Testis (tissue), 3 donors: ENCODE measurements around the gene TPO. TPM values are rescaled to one million over a fixed set of nuclear protein-coding genes. Genes with fewer than 3 reads are reported as not detected.
"Not testable (repeated sequence)": the region's sequence is repeated elsewhere in the genome, so short reads cannot be mapped to it uniquely, and the experiment has no call there.

Source experiments
- DNase-seq: peaks from one replicate; pipeline ENCODE4 v3.0.0-alpha.2; 2019
- H3K27ac ChIP-seq, 2 donors: fragments of 200-600 bp; sonication (generic); one replicate each; pipeline ENCODE4 v1.5.1; 2019
- H3K27me3 ChIP-seq: fragments of 200-600 bp; sonication (generic); one replicate; pipeline ENCODE4 v1.5.1; 2019
- H3K36me3 ChIP-seq: fragments of 200-600 bp; sonication (generic); one replicate; pipeline ENCODE4 v1.5.1; 2017; ENCODE audit warnings: low read depth; ENCODE audit errors: missing control alignments
- H3K4me1 ChIP-seq: fragments of 200-600 bp; sonication (generic); one replicate; pipeline ENCODE4 v1.5.1; 2019
- H3K4me3 ChIP-seq, 2 donors: fragments of 200-600 bp; sonication (generic); one replicate each; pipeline ENCODE4 v1.5.1; 2017 to 2019
- H3K9me3 ChIP-seq: fragments of 200-600 bp; sonication (generic); one replicate; pipeline ENCODE4 v1.5.1; 2017
- POLR2A ChIP-seq: fragments of 450-650 bp; IDR thresholded peaks from one replicate; pipeline ENCODE4 v1.6.1; 2017; ENCODE audit warnings: antibody characterized with exemption, mild to moderate bottlenecking, moderate library complexity
- WGBS, 2 donors: methylation state at CpG; one replicate each; pipeline ENCODE4 v1.1.5; 2018; 5-methylcytosine and 5-hydroxymethylcytosine counted together
- intact Hi-C: fragments of 100-400 bp; cut with DNase I; formaldehyde crosslinking; loops from one replicate; pipeline ENCODE4 v1.15.1; 2023; ENCODE audit warnings: low total_unique reads
- polyA plus RNA-seq: library from polyadenylated mRNA; stranded (reverse); fragments of 350-450 nt; fragmentation: Illumina TruSeq; extraction: RNeasy Lipid Tissue Mini Kit (QIAGEN cat#74804); gene quantifications from one replicate; pipeline ENCODE4 v1.2.3, GENCODE V29; 2014; ENCODE audit warnings: low read depth, low replicate concordance; ENCODE audit not compliant: insufficient read depth
- total RNA-seq, 2 donors: library from RNA; depleted of rRNA; stranded (reverse); fragments of >200 nt; gene quantifications; one replicate each; pipeline ENCODE4 v1.2.3, GENCODE V29; 2016
- TF ChIP-seq, protein P1 (sequence below), 3 experiments: fragments of 450-650 bp in 2 of 3; fragments of 200-600 bp in 1 of 3; sonication (generic) in 1 of 3; IDR thresholded peaks; one replicate each; pipeline ENCODE4 v1.5.1; 2016 to 2019; ENCODE audit warnings: antibody characterized with exemption in 3 of 3, mild to moderate bottlenecking in 2 of 3, moderate library complexity in 1 of 3

Gene TPO
- total and polyA plus RNA-seq, 3 donors from 2014 or later, result 2.9 to 5.6 (median 2.9) TPM

DNA sequence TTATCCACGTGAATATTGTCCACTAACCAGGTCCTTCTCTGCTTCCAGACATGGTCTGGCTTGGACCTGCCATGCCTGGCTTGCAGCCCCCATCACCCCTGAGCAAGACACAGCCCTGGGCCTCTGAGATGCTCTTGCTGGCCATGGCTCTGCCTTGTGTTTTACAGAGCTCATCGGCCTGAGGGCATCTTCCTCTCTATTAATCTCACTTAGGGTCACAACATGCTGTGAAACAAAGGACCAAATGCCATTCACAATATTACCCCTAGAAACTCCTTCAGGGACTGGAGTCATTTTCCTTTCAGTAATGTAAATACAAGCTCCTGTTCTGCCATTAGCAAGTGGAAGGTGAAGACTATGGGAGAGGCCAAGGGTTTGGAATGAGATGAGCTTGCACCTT, 6.8 kb upstream of the TPO start:
- Histone ChIP-seq H3K36me3 (no peaks in the 10 kb centered on the region), H3K27me3 (no peaks in the 10 kb centered on the region), H3K4me3 (no peak overlapping the region), H3K9me3 (no peaks in the 10 kb centered on the region), H3K4me1 (no peaks in the 10 kb centered on the region), H3K27ac (no peak overlapping the region)
- 71 to 90% methylated on average over 2 of the region's 2 CpGs for WGBS, 2 donors
- no peak for TF ChIP-seq POLR2A
- TF ChIP-seq, protein P1, sequence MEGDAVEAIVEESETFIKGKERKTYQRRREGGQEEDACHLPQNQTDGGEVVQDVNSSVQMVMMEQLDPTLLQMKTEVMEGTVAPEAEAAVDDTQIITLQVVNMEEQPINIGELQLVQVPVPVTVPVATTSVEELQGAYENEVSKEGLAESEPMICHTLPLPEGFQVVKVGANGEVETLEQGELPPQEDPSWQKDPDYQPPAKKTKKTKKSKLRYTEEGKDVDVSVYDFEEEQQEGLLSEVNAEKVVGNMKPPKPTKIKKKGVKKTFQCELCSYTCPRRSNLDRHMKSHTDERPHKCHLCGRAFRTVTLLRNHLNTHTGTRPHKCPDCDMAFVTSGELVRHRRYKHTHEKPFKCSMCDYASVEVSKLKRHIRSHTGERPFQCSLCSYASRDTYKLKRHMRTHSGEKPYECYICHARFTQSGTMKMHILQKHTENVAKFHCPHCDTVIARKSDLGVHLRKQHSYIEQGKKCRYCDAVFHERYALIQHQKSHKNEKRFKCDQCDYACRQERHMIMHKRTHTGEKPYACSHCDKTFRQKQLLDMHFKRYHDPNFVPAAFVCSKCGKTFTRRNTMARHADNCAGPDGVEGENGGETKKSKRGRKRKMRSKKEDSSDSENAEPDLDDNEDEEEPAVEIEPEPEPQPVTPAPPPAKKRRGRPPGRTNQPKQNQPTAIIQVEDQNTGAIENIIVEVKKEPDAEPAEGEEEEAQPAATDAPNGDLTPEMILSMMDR (IDR thresholded peaks at IDR 0.05), result no peak
- intact Hi-C loops, result no loop called here
- no peak for DNase-seq

DNA sequence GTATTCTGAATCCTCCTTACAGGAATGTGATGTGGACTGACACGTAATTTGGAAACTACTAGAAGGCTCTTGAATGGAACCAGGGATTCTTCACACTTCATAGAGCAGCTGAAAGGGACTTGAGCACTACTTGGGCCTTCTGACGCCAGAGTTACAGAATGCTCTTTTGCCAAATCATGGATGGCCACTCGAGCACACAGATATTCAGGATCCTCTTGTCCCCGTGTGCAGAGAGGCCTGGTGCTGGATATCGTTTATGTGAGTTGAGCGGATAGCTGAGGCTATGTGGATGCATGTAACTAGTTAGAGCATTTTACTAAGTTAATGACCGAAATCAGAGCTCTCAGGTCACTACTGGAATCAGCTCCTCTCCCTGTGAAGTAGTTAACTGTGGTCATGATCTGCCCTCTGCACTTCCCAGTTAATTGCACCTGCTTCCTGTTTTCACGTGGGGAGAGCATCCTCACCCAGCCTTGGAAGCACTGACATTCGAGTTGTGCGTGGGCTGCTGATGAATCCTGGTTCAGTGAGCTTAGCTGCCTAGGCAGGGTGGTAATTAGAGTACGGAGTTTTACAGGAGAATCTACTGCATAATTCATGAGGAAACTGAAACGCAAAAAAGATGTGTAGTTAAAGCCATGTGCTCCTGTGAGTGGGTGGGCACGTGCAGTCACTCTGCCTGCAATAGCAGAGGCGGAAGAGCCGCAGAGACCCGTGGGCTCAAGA, 5.2 kb upstream of the TPO start:
- DNase-seq, result no peak
- no peaks in the 10 kb centered on the region for H3K9me3 ChIP-seq
- 81 to 83% methylated on average over 16 of the region's 16 CpGs for WGBS, 2 donors
- intact Hi-C loops, result no loop called here
- no peaks in the 10 kb centered on the region for H3K27me3 ChIP-seq
- no peaks in the 10 kb centered on the region for H3K36me3 ChIP-seq
- H3K27ac ChIP-seq, result no peak overlapping the region
- no peak overlapping the region for H3K4me3 ChIP-seq
- no peak for TF ChIP-seq POLR2A
- TF ChIP-seq, protein P1 (IDR thresholded peaks at IDR 0.05), result no peak
- no peaks in the 10 kb centered on the region for H3K4me1 ChIP-seq

DNA sequence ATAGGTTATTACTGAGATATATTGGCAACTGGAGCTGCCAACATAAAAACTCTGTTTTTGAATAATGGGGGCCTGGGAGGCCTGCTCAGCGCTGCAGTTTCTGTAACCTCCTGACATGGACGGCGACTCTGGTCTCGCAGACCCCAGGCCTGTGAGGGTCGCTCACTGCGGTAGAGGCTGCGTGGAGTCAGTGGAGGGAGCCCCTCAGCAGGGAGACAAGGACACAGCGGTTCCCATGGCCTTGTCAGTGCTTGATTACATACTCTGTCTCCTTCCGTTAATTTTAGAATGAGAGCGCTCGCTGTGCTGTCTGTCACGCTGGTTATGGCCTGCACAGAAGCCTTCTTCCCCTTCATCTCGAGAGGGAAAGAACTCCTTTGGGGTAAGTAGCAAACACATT, 858 bp downstream of the TPO start:
- no peak for DNase-seq
- Histone ChIP-seq H3K9me3 (no peaks in the 10 kb centered on the region), H3K36me3 (no peaks in the 10 kb centered on the region), H3K27ac (no peak overlapping the region), H3K4me1 (peaks cover 6% of the 10 kb centered on the region), H3K4me3 (no peak overlapping the region), H3K27me3 (no peaks in the 10 kb centered on the region)
- intact Hi-C loops, result no loop called here
- 72 to 81% methylated on average over 13 of the region's 13 CpGs for WGBS, 2 donors
- TF ChIP-seq POLR2A, result no peak
- TF ChIP-seq, protein P1 (IDR thresholded peaks at IDR 0.05), result no peak

DNA sequence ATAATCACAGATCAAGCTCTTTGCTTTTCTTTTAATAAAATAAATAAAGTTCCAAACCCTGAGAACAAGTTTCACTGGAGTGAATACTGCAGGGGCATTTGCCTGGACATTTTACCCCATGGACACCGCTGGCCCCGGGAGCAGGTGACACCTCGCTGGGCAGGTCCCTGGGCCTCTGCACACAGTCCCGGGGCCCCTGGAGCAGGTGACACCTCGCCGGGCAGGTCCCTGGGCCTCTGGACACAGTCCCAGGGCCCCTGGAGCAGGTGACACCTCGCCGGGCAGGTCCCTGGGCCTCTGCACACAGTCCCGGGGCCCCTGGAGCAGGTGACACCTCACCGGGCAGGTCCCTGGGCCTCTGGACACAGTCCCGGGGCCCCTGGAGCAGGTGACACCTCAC, 1.6 kb downstream of the TPO start:
- peaks cover 14% of the 10 kb centered on the region for H3K4me1 ChIP-seq
- H3K27ac ChIP-seq, H3K9me3 ChIP-seq, DNase-seq, H3K36me3 ChIP-seq, H3K27me3 ChIP-seq, intact Hi-C loops, H3K4me3 ChIP-seq: not testable (repeated sequence)
- 85 to 86% methylated on average over 7 to 11 of the region's 11 CpGs for WGBS, 2 donors

DNA sequence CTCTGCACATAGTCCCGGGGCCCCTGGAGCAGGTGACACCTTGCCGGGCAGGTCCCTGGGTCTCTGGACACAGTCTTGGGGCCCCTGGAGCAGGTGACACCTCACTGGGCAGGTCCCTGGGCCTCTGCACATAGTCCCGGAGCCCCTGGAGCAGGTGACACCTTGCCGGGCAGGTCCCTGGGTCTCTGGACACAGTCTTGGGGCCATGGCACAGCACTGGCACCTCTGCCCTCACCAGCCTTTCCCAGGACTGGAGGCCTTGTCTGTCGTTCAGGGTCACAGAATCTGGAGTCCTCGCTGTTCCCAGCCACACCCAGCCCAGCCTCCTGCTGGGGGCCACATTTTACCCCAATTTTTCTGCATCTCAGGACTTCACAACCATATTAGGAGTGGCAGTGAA, 2.2 kb downstream of the TPO start:
- Histone ChIP-seq H3K9me3 (no peaks in the 10 kb centered on the region), H3K4me1 (peaks cover 14% of the 10 kb centered on the region), H3K27me3 (no peaks in the 10 kb centered on the region), H3K27ac (no peak overlapping the region), H3K4me3 (no peak overlapping the region), H3K36me3 (no peaks in the 10 kb centered on the region)
- WGBS, 2 donors, result 60 to 78% methylated on average over 1 to 5 of the region's 6 CpGs
- no peak for DNase-seq
- intact Hi-C loops, result no loop called here
- TF ChIP-seq POLR2A, result no peak
- TF ChIP-seq, protein P1 (IDR thresholded peaks at IDR 0.05), result no peak
